Endothelial cell of umbilical vein (primary cell): ENCODE data around the gene NCAPG2. TPM values are rescaled to one million over a fixed set of nuclear protein-coding genes. Genes with fewer than 3 reads are reported as not detected.

Source experiments
- BruUV-seq: library from RNA; stranded (reverse); fragments of 400-500 nt; replicated peaks from 2 replicates; lab custom pipeline; 2021; lab: Mats Ljungman, UMichigan
- CTCF ChIA-PET: fragments of 300-600, 350-600 bp; sonication (Branson Sonifier 250); formaldehyde crosslinking; loops from one replicate; lab custom pipeline; 2021; ENCODE audit warnings: antibody characterized with exemption, inconsistent platforms; lab: Charles Lee
- POLR2A ChIA-PET: fragments of 300-600, 350-600 bp; sonication (Branson Sonifier 250); formaldehyde crosslinking; loops from one replicate; lab custom pipeline; 2021; ENCODE audit warnings: antibody characterized with exemption, inconsistent platforms; lab: Charles Lee
- DNase-seq: peaks from one replicate; pipeline ENCODE4 v3.0.0-alpha.2; 2011; ENCODE audit warnings: low read depth, low spot score
- FAIRE-seq: peaks from 2 replicates; lab custom pipeline; 2011; peaks lifted over from hg19 to GRCh38; lab: Jason Lieb, UNC
- H2AFZ ChIP-seq: 2 replicates; pipeline ENCODE4 v1.6.0; 2012; ENCODE audit warnings: low read depth, low read length, control low read depth, inconsistent platforms
- H3K27ac ChIP-seq: 2 replicates; pipeline ENCODE4 v1.5.1; 2011; ENCODE audit warnings: low read depth, mild to moderate bottlenecking, control low read depth, low read length, moderate library complexity; ENCODE audit not compliant: insufficient read depth
- H3K27me3 ChIP-seq, 2 experiments: 2 replicates each; pipeline versions ENCODE4 v1.6.0 to v1.6.1; 2011; ENCODE audit warnings: low read length in 2 of 2, mixed read lengths in 1 of 2; ENCODE audit not compliant: control insufficient read depth in 2 of 2, insufficient read depth in 2 of 2
- H3K36me3 ChIP-seq, 2 experiments: 2 replicates in 1 of 2; 3 replicates in 1 of 2; pipeline ENCODE4 v1.5.1; 2011; ENCODE audit warnings: low read length in 2 of 2, mild to moderate bottlenecking in 1 of 2, moderate library complexity in 1 of 2; ENCODE audit not compliant: control insufficient read depth in 2 of 2, insufficient read depth in 2 of 2; ENCODE audit errors: extremely low read depth in 1 of 2
- H3K4me1 ChIP-seq: 3 replicates; pipeline ENCODE4 v1.5.1; 2011; ENCODE audit warnings: mild to moderate bottlenecking, low read length; ENCODE audit not compliant: control insufficient read depth, insufficient read depth; ENCODE audit errors: extremely low read depth
- H3K4me2 ChIP-seq: 2 replicates; pipeline ENCODE4 v1.6.1; 2011; ENCODE audit warnings: low read length, control low read depth, mixed read lengths; ENCODE audit not compliant: insufficient read depth
- H3K4me3 ChIP-seq, 3 experiments: fragments of 200-600 bp in 1 of 3; sonication (generic), shearing (Covaris generic) in 1 of 3; replicated peaks in 1 of 3; 2 replicates each; pipeline ENCODE4 v1.5.1; 2011 to 2016; ENCODE audit warnings: control low read depth in 3 of 3, low read length in 3 of 3, mild to moderate bottlenecking in 2 of 3, inconsistent platforms in 1 of 3, low read depth in 1 of 3, moderate library complexity in 1 of 3; ENCODE audit not compliant: insufficient read depth in 1 of 3
- H3K79me2 ChIP-seq: 2 replicates; pipeline ENCODE4 v1.6.0; 2012; ENCODE audit warnings: low read length, inconsistent platforms; ENCODE audit not compliant: control insufficient read depth, insufficient read depth
- H3K9ac ChIP-seq: replicated peaks from 2 replicates; pipeline ENCODE3; 2011; ENCODE audit warnings: low read length, control low read depth; ENCODE audit not compliant: insufficient read depth; ENCODE audit errors: extremely low read depth
- H3K9me1 ChIP-seq: replicated peaks from 3 replicates; pipeline ENCODE4 v1.6.0; 2011; ENCODE audit warnings: mild to moderate bottlenecking, low read length; ENCODE audit not compliant: control insufficient read depth, insufficient read depth; ENCODE audit errors: extremely low read depth
- H3K9me3 ChIP-seq: replicated peaks from 2 replicates; pipeline ENCODE4 v1.5.1; 2012; ENCODE audit warnings: low read length, inconsistent platforms; ENCODE audit not compliant: control insufficient read depth, insufficient read depth
- H4K20me1 ChIP-seq: replicated peaks from 2 replicates; pipeline ENCODE3; 2011; ENCODE audit warnings: mild to moderate bottlenecking, low read length; ENCODE audit not compliant: control insufficient read depth, insufficient read depth; ENCODE audit errors: extremely low read depth
- CTCF ChIP-seq, 2 donors: IDR thresholded peaks; 1 replicate in 1 of 2; 2 replicates in 1 of 2; pipeline ENCODE4 v1.5.1; 2011; ENCODE audit warnings: low read length in 2 of 2, mild to moderate bottlenecking in 2 of 2, moderate library complexity in 2 of 2, control low read depth in 1 of 2, inconsistent platforms in 1 of 2, low read depth in 1 of 2; ENCODE audit not compliant: insufficient read depth in 1 of 2; ENCODE audit errors: extremely low read depth in 1 of 2
- EZH2 ChIP-seq: IDR thresholded peaks from 2 replicates; pipeline ENCODE4 v1.6.1; 2012; ENCODE audit warnings: borderline replicate concordance, low read depth, mild to moderate bottlenecking, moderate library complexity, low read length, inconsistent platforms; ENCODE audit not compliant: severe bottlenecking
- FOS ChIP-seq: IDR thresholded peaks from 2 replicates; pipeline ENCODE4 v1.6.1; 2011; ENCODE audit warnings: mild to moderate bottlenecking, low read length, moderate library complexity, borderline replicate concordance; ENCODE audit not compliant: insufficient read depth
- GATA2 ChIP-seq: IDR thresholded peaks from 2 replicates; pipeline ENCODE4 v1.7.0; 2011; ENCODE audit warnings: low read depth, mild to moderate bottlenecking, moderate library complexity, mixed read lengths, low read length; ENCODE audit not compliant: insufficient read length, insufficient read depth
- JUN ChIP-seq: IDR thresholded peaks from 2 replicates; pipeline ENCODE4 v1.6.1; 2011; ENCODE audit warnings: borderline replicate concordance, low read depth; ENCODE audit not compliant: insufficient read length, insufficient read depth
- MAX ChIP-seq: IDR thresholded peaks from 2 replicates; pipeline ENCODE4 v1.6.1; 2011; ENCODE audit not compliant: insufficient read depth, insufficient read length
- MYC ChIP-seq: IDR thresholded peaks from one replicate; pipeline ENCODE4 v1.6.1; 2011; ENCODE audit warnings: mild to moderate bottlenecking, low read depth, low read length
- POLR2A ChIP-seq: IDR thresholded peaks from 2 replicates; pipeline ENCODE4 v1.6.1; 2012; ENCODE audit warnings: low read depth, mild to moderate bottlenecking, control low read depth, low read length
- POLR2AphosphoS5 ChIP-seq: IDR thresholded peaks from 2 replicates; pipeline ENCODE4 v1.6.1; 2012; ENCODE audit warnings: low read depth, mild to moderate bottlenecking, control low read depth, low read length, moderate library complexity; ENCODE audit not compliant: insufficient read depth
- dilution Hi-C: fragments of 300-500 bp; cut with MboI; formaldehyde crosslinking; loops from one replicate; pipeline ENCODE4 v1.15.0; 2019; ENCODE audit warnings: low sequenced_read_pairs; ENCODE audit not compliant: extremely low pct_ligation_motif_present
- intact Hi-C: fragments of 100-400 bp; cut with micrococcal nuclease; formaldehyde crosslinking; loops from one replicate; pipeline ENCODE4 v1.10.0; 2022
- polyA plus RNA-seq, 4 experiments: library from polyadenylated mRNA; depleted of rRNA in 3 of 4; stranded (reverse) in 3 of 4; unstranded in 1 of 4; fragments of >200 nt; gene quantifications; 2 replicates each; pipeline versions ENCODE4 v1.2.1 to v1.2.3, GENCODE V29; 2011 to 2012; ENCODE audit warnings: missing spikeins in 1 of 4
- total RNA-seq: library from RNA; stranded (reverse); gene quantifications from 2 replicates; pipeline ENCODE4 v1.2.3, GENCODE V29; 2021

The NCAPG2 gene
- total and polyA plus RNA-seq, 2 donors (not counting 3 experiments of a cell fraction or from before 2014, with no cell fraction given), result 19.2 to 62.3 TPM

GRCh38 chr7:158683541-158683940 is 21.1 kb downstream of the NCAPG2 start:
- H3K9ac ChIP-seq, result no peak overlapping the region
- H4K20me1 ChIP-seq, result no peaks in the 10 kb centered on the region
- no peaks in the 10 kb centered on the region for H3K27me3 ChIP-seq
- H3K36me3 ChIP-seq, result peaks cover 0 to 32% of the 10 kb centered on the region in 2 experiments
- H3K4me1 ChIP-seq, result peaks cover 9% of the 10 kb centered on the region
- POLR2A ChIA-PET, result no interaction called here
- no peaks in the 10 kb centered on the region for H3K9me3 ChIP-seq
- H3K4me3 ChIP-seq, result no peak overlapping the region
- H2AFZ ChIP-seq, result no peak overlapping the region
- intact Hi-C loops, result no loop called here
- no peak overlapping the region for H3K4me2 ChIP-seq
- no TSS peak for BruUV-seq
- FAIRE-seq (no peak), DNase-seq (peak; percentile 36)
- TF ChIP-seq POLR2AphosphoS5, result no peak
- no peak overlapping the region for H3K27ac ChIP-seq
- no peaks in the 10 kb centered on the region for H3K79me2 ChIP-seq
- no peaks in the 10 kb centered on the region for H3K9me1 ChIP-seq
- dilution Hi-C loops, result no loop called here
- CTCF ChIA-PET, result interaction anchor here (1.5 kb wide), 1 partner anchor 13 kb away, joined by 4 read pairs; no protein-coding TSS in a partner anchor

GRCh38 chr7:158682456-158682855 is 22.1 kb downstream of the NCAPG2 start:
- no peaks in the 10 kb centered on the region for H3K9me3 ChIP-seq
- no peaks in the 10 kb centered on the region for H4K20me1 ChIP-seq
- no peaks in the 10 kb centered on the region for H3K9me1 ChIP-seq
- no peak overlapping the region for H3K4me2 ChIP-seq
- peaks cover 9% of the 10 kb centered on the region for H3K4me1 ChIP-seq
- H3K4me3 ChIP-seq, result no peak overlapping the region
- dilution Hi-C loops (no loop called here), intact Hi-C loops (no loop called here)
- FAIRE-seq, result no peak
- no peak for DNase-seq
- ChIA-PET POLR2A (no interaction called here), CTCF (interaction anchor here (1.5 kb wide), 1 partner anchor 14 kb away, joined by 4 read pairs; no protein-coding TSS in a partner anchor)
- H3K36me3 ChIP-seq, result peaks cover 0 to 28% of the 10 kb centered on the region in 2 experiments
- H3K79me2 ChIP-seq, result no peaks in the 10 kb centered on the region
- TF ChIP-seq MAX (no peak), MYC (no peak), FOS (no peak), POLR2AphosphoS5 (no peak), EZH2 (no peak), JUN (no peak), GATA2 (no peak), CTCF (IDR thresholded peaks at IDR 0.05; ENCODE audit: extremely low read depth in 1 of 2, insufficient read depth in 1 of 2, low read depth in 1 of 2, low read length in 2 of 2) (no peak), POLR2A (no peak)
- BruUV-seq, result no TSS peak
- no peak overlapping the region for H2AFZ ChIP-seq
- no peak overlapping the region for H3K9ac ChIP-seq
- no peaks in the 10 kb centered on the region for H3K27me3 ChIP-seq
- H3K27ac ChIP-seq, result no peak overlapping the region
